ENCODE data around the gene KLHL35.

Gene KLHL35

GRCh38 chr11:75394085-75394840, 38.7 kb downstream of the KLHL35 start:
- TF ChIP-seq CTCF (IDR thresholded peaks at IDR 0.05; ENCODE audit: insufficient read depth, missing control alignments), result no peak
- no peak for FAIRE-seq
- no peak for DNase-seq (ENCODE audit: insufficient read length, low spot score)

- FAIRE-seq (no peak), DNase-seq (ENCODE audit: insufficient read length, low spot score) (no peak)
- TF ChIP-seq CTCF (IDR thresholded peaks at IDR 0.05; ENCODE audit: insufficient read depth, missing control alignments), result no peak
Observed at GRCh38 chr11:75389925-75390324, 43.1 kb downstream of the KLHL35 start.

- FAIRE-seq, result no peak
- TF ChIP-seq CTCF (IDR thresholded peaks at IDR 0.05; ENCODE audit: insufficient read depth, missing control alignments), result no peak
- no peak for DNase-seq (ENCODE audit: insufficient read length, low spot score)
Observed at GRCh38 chr11:75389276-75389605, 43.8 kb downstream of the KLHL35 start.

GRCh38 chr11:75388386-75389275, 44.4 kb downstream of the KLHL35 start:
- DNase-seq (ENCODE audit: insufficient read length, low spot score) (peak; percentile 64), FAIRE-seq (no peak)
- TF ChIP-seq CTCF (IDR thresholded peaks at IDR 0.05; ENCODE audit: insufficient read depth, missing control alignments), result peak; percentile 96

- DNase-seq (ENCODE audit: insufficient read length, low spot score), result no peak
- no peak for TF ChIP-seq CTCF (IDR thresholded peaks at IDR 0.05; ENCODE audit: insufficient read depth, missing control alignments)
- FAIRE-seq, result no peak
Observed at GRCh38 chr11:75387736-75388294, 45.2 kb downstream of the KLHL35 start.

- no peak for DNase-seq (ENCODE audit: insufficient read length, low spot score)
- FAIRE-seq, result no peak
- TF ChIP-seq CTCF (IDR thresholded peaks at IDR 0.05; ENCODE audit: insufficient read depth, missing control alignments), result no peak
Observed at GRCh38 chr11:75386942-75387630, 45.9 kb downstream of the KLHL35 start.

Measured in D721Med (cell line).